Retina (tissue), 1 donor: Measurements from ENCODE around the gene RPL3.

ENCODE experiments used
- DNase-seq: peaks from one replicate; pipeline ENCODE4 v3.0.0-alpha.2; 2016

Gene RPL3

GRCh38 chr22:39279170-39279850 lies 40.1 kb downstream of the RPL3 start:
- no peak for DNase-seq

- DNase-seq: no peak
Observed at GRCh38 chr22:39278040-39278439, 41.4 kb downstream of the RPL3 start.

- DNase-seq: no peak
Observed at GRCh38 chr22:39277142-39277607, 42.2 kb downstream of the RPL3 start.

GRCh38 chr22:39276440-39277141 lies 42.8 kb downstream of the RPL3 start:
- DNase-seq: no peak

GRCh38 chr22:39275814-39276439 lies 43.5 kb downstream of the RPL3 start:
- no peak for DNase-seq

- DNase-seq: no peak
Observed at GRCh38 chr22:39273950-39274887, 45.2 kb downstream of the RPL3 start.

GRCh38 chr22:39270792-39271191 lies 48.6 kb downstream of the RPL3 start:
- no peak for DNase-seq

- DNase-seq: no peak
Observed at GRCh38 chr22:39270280-39270679, 49.1 kb downstream of the RPL3 start.

- DNase-seq: no peak
Observed at GRCh38 chr22:39269095-39269790, 50.2 kb downstream of the RPL3 start.

GRCh38 chr22:39268645-39269044 lies 50.8 kb downstream of the RPL3 start:
- DNase-seq: no peak

GRCh38 chr22:39267974-39268373 lies 51.4 kb downstream of the RPL3 start:
- DNase-seq: no peak

- DNase-seq: no peak
Observed at GRCh38 chr22:39266398-39267030, 52.9 kb downstream of the RPL3 start.

GRCh38 chr22:39265143-39265886 lies 54.1 kb downstream of the RPL3 start:
- DNase-seq: no peak

GRCh38 chr22:39264349-39265038 lies 54.9 kb downstream of the RPL3 start:
- DNase-seq: no peak

- no peak for DNase-seq
Observed at GRCh38 chr22:39263626-39264348, 55.6 kb downstream of the RPL3 start.
